ENCODE data around the gene AKAP13. TPM values are rescaled to one million over a fixed set of nuclear protein-coding genes. Genes with fewer than 3 reads are reported as not detected.

Gene AKAP13
- polyA plus RNA-seq, 4 donors, result 39.4 to 71.6 (median 58.5) TPM

DNA sequence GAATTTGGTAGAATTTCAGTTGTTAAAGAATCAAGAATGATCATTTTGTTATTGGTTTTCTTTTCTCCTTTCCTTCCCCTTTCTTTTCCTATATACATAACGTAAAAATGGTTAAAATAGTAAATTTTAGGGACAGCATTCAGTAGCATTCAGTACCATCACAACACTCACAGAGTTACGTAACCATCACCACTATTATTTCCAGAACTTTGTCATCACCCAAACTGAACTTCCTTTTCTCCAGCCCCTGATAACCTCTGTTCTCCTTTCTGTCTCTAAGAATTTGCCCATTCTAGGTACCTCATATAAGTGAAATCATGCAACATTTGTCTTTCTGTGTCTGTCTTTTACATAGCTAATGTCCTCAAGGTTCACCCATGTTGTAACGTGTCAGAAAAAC is 165.3 kb downstream of the AKAP13 start:
- peaks cover 0 to 7% (median 0%) of the 10 kb centered on the region in 3 donors for H3K36me3 ChIP-seq (ENCODE audit: control insufficient read depth in 3 of 3, insufficient read depth in 2 of 3, low read depth in 1 of 3, low read length in 3 of 3)
- H3K27ac ChIP-seq (ENCODE audit: low read depth in 1 of 3, low read length in 2 of 3), result peak overlapping the region in 1 of 3 donors; percentile 24
- H3K27me3 ChIP-seq (ENCODE audit: control insufficient read depth in 3 of 3, insufficient read depth in 3 of 3, low read length in 3 of 3), result no peaks in the 10 kb centered on the region
- H3K9me3 ChIP-seq (ENCODE audit: control insufficient read depth in 2 of 2, insufficient read depth in 1 of 2, low read depth in 1 of 2, low read length in 1 of 2), result no peaks in the 10 kb centered on the region
- H3K4me3 ChIP-seq (ENCODE audit: low read depth in 1 of 3, low read length in 3 of 3), result no peak overlapping the region
- no peak for FAIRE-seq
- DNase-seq, result no peak
- WGBS, 3 donors, result 83 to 94% (median 93%) methylated on average over 3 of the region's 3 CpGs
- peaks cover 2 to 31% (median 20%) of the 10 kb centered on the region in 3 donors for H3K4me1 ChIP-seq (ENCODE audit: control insufficient read depth in 3 of 3, insufficient read depth in 2 of 3, low read depth in 1 of 3, low read length in 2 of 3)

DNA sequence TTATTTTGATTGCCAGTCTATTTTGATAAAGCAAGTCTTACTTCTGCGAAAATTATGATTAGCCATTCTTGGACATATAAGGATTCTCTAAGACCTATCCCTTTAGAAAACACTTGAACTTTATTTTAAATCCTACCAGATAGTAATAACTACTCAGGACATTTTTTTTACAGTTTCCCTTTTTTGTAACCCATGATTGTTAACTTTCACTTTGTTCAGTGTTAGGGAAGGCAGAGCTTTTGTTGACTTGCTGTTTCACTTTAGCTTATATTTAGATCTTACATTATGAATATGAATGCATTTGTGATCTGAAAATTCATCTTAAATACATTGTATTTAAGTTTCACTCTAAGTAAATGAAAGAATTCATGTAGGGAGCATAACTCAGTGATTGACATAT is 167.0 kb downstream of the AKAP13 start:
- Histone ChIP-seq H3K36me3 (ENCODE audit: control insufficient read depth in 3 of 3, insufficient read depth in 2 of 3, low read depth in 1 of 3, low read length in 3 of 3) (peaks cover 0 to 7% (median 0%) of the 10 kb centered on the region in 3 donors), H3K4me1 (ENCODE audit: control insufficient read depth in 3 of 3, insufficient read depth in 2 of 3, low read depth in 1 of 3, low read length in 2 of 3) (peaks cover 2 to 23% (median 23%) of the 10 kb centered on the region in 3 donors), H3K4me3 (ENCODE audit: low read depth in 1 of 3, low read length in 3 of 3) (no peak overlapping the region), H3K9me3 (ENCODE audit: control insufficient read depth in 2 of 2, insufficient read depth in 1 of 2, low read depth in 1 of 2, low read length in 1 of 2) (no peaks in the 10 kb centered on the region), H3K27me3 (ENCODE audit: control insufficient read depth in 3 of 3, insufficient read depth in 3 of 3, low read length in 3 of 3) (no peaks in the 10 kb centered on the region), H3K27ac (ENCODE audit: low read depth in 1 of 3, low read length in 2 of 3) (no peak overlapping the region)
- DNase-seq, result no peak
- WGBS, 3 donors, result 92 to 100% (median 97%) methylated on average over 1 of the region's 1 CpG
- no peak for FAIRE-seq

DNA sequence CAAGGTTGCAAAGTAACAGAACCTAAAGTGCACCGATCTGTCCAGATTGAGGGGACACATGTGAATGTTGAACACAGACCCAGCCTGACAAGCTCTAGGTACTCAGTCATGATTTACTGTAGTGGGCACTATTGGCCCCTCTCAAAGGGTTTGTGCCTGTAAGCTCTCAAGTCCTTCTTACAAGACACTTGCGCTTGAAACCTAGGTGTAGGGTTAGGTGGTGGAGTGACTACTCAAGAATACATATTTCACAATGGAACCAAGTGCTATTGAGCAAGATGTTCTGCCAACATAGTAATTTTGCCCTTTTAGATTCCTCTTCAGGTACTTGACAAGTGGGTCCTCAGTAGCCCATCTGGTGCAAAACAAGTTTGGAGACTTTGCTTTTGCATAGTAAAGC is 169.9 kb downstream of the AKAP13 start:
- WGBS, 3 donors, result 72 to 98% (median 79%) methylated on average over 2 of the region's 2 CpGs
- no peak for FAIRE-seq
- H3K4me1 ChIP-seq (ENCODE audit: control insufficient read depth in 3 of 3, insufficient read depth in 2 of 3, low read depth in 1 of 3, low read length in 2 of 3), result peaks cover 0 to 4% (median 2%) of the 10 kb centered on the region in 3 donors

DNA sequence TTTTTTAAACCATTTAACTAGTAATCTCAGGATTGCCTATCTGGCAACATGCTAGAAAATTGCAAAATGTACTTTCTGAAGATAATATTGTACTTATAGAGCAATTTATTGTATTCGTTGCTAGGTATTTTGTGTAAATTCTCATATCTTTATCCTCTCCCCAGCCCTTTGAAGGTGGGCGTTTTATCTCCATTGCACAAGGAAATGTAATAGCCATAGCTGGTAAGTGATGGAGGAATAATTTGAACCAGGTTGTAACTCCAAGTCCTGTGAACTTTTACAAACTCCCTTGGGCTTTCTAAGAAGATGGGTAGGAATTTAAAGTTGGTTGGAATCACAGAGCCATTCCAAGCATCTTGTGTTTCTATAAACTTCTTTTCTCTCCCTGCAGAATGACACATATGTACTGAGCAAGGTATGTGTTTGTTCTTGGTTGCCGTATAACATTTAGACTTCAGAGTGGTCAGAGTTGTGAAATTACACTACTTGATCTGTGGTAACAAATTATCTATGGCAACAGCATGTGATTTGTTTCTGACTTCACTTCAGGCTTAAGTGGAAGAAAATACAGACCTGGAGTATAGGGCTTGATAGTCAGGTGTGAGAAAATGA is 170.9 kb downstream of the AKAP13 start:
- H3K36me3 ChIP-seq (ENCODE audit: control insufficient read depth in 3 of 3, insufficient read depth in 2 of 3, low read depth in 1 of 3, low read length in 3 of 3), result peaks cover 0 to 8% (median 0%) of the 10 kb centered on the region in 3 donors
- H3K27me3 ChIP-seq (ENCODE audit: control insufficient read depth in 3 of 3, insufficient read depth in 3 of 3, low read length in 3 of 3), result no peaks in the 10 kb centered on the region
- no peak overlapping the region for H3K4me3 ChIP-seq (ENCODE audit: low read depth in 1 of 3, low read length in 3 of 3)
- H3K9me3 ChIP-seq (ENCODE audit: control insufficient read depth in 2 of 2, insufficient read depth in 1 of 2, low read depth in 1 of 2, low read length in 1 of 2), result no peaks in the 10 kb centered on the region
- FAIRE-seq, result no peak
- peak in 1 of 2 donors; percentile 71 for DNase-seq
- H3K27ac ChIP-seq (ENCODE audit: low read depth in 1 of 3, low read length in 2 of 3), result peak overlapping the region in 1 of 3 donors; percentile 59
- 50 to 71% (median 53%) methylated on average over 3 of the region's 3 CpGs for WGBS, 3 donors
- H3K4me1 ChIP-seq (ENCODE audit: control insufficient read depth in 3 of 3, insufficient read depth in 2 of 3, low read depth in 1 of 3, low read length in 2 of 3), result peaks cover 0 to 4% (median 2%) of the 10 kb centered on the region in 3 donors

More for the DNA sequence above, 169.9 kb downstream of the AKAP13 start:
- no peak overlapping the region for H3K4me3 ChIP-seq (ENCODE audit: low read depth in 1 of 3, low read length in 3 of 3)
- no peak for DNase-seq
- H3K27ac ChIP-seq (ENCODE audit: low read depth in 1 of 3, low read length in 2 of 3), result no peak overlapping the region
- H3K27me3 ChIP-seq (ENCODE audit: control insufficient read depth in 3 of 3, insufficient read depth in 3 of 3, low read length in 3 of 3), result no peaks in the 10 kb centered on the region
- no peaks in the 10 kb centered on the region for H3K9me3 ChIP-seq (ENCODE audit: control insufficient read depth in 2 of 2, insufficient read depth in 1 of 2, low read depth in 1 of 2, low read length in 1 of 2)
- H3K36me3 ChIP-seq (ENCODE audit: control insufficient read depth in 3 of 3, insufficient read depth in 2 of 3, low read depth in 1 of 3, low read length in 3 of 3), result peaks cover 0 to 8% (median 0%) of the 10 kb centered on the region in 3 donors

DNA sequence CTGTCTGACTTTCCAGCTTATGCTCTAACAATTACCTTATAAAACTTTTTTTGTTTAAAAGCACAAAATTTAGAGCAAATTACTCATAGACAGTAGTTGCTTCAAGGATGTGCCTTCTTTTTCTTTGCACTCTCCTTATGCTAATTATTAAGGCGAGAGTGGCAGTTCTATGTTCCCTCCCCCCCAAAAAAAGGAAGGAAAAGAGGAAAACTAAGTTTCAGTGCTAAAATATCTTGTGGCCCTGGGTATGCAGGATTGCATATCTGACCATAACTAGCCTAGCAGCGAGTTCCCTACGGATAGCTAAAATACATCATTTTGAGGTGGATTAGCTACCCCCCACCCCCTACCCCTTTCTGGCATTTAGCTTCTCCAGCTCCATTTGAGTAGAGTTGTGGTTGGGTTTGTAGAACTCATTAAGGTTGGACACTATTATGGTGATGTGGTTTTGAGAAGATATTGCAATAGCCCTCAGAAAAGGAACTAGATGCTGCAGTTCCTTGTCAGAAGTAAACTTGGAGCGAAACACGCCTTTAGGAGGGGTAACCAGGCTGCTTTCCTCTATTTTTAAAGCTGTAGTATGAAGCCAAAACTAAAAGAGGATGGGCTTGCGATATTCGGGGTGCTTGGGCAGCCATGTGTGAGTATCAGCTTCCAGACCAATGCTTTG is 174.6 kb downstream of the AKAP13 start:
- FAIRE-seq (no peak), DNase-seq (no peak)
- 78 to 94% (median 80%) methylated on average over 7 of the region's 7 CpGs for WGBS, 3 donors
- Histone ChIP-seq H3K27ac (ENCODE audit: low read depth in 1 of 3, low read length in 2 of 3) (no peak overlapping the region), H3K36me3 (ENCODE audit: control insufficient read depth in 3 of 3, insufficient read depth in 2 of 3, low read depth in 1 of 3, low read length in 3 of 3) (peaks cover 0 to 9% (median 0%) of the 10 kb centered on the region in 3 donors), H3K9me3 (ENCODE audit: control insufficient read depth in 2 of 2, insufficient read depth in 1 of 2, low read depth in 1 of 2, low read length in 1 of 2) (no peaks in the 10 kb centered on the region), H3K27me3 (ENCODE audit: control insufficient read depth in 3 of 3, insufficient read depth in 3 of 3, low read length in 3 of 3) (no peaks in the 10 kb centered on the region), H3K4me1 (ENCODE audit: control insufficient read depth in 3 of 3, insufficient read depth in 2 of 3, low read depth in 1 of 3, low read length in 2 of 3) (peaks cover 0 to 2% (median 0%) of the 10 kb centered on the region in 3 donors), H3K4me3 (ENCODE audit: low read depth in 1 of 3, low read length in 3 of 3) (no peak overlapping the region)

DNA sequence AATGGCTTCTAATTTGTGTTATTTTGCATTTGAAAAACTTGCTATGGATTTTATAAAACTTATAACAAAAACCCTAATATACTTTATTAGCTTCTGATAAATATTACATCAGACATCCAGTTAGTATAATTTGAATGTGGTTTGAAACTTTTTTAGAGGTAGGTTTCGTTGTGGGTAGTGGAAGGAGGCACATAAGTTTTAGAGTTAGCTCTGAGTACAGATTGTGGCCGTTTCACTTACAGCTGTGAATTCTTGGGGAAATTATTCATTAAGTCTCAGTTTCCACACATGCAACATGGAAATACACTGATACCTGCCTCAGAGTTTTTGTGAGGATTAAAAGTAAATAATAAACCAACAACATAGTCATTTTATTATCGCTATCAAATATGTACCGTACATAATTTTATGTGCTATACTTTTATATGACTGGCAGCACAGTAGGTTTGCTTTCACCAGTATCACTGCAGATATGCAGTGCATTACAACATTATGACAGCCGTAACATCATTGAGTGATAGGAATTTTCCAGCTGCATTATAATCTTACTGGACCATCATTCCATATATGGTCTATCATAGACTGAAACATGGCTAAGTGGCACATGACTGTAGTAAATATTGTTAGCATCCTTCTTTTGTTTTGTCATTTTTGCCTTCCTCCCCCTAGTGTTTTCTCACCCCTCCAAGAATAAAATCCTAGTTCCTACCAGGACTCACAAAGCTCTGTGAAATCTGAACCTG is 175.6 kb downstream of the AKAP13 start:
- H3K36me3 ChIP-seq (ENCODE audit: control insufficient read depth in 3 of 3, insufficient read depth in 2 of 3, low read depth in 1 of 3, low read length in 3 of 3), result peaks cover 0 to 8% (median 0%) of the 10 kb centered on the region in 3 donors
- FAIRE-seq (no peak), DNase-seq (no peak)
- H3K4me3 ChIP-seq (ENCODE audit: low read depth in 1 of 3, low read length in 3 of 3), result no peak overlapping the region
- H3K4me1 ChIP-seq (ENCODE audit: control insufficient read depth in 3 of 3, insufficient read depth in 2 of 3, low read depth in 1 of 3, low read length in 2 of 3), result peaks cover 0 to 2% (median 0%) of the 10 kb centered on the region in 3 donors
- 81 to 88% (median 83%) methylated on average over 5 of the region's 5 CpGs for WGBS, 3 donors
- no peaks in the 10 kb centered on the region for H3K27me3 ChIP-seq (ENCODE audit: control insufficient read depth in 3 of 3, insufficient read depth in 3 of 3, low read length in 3 of 3)
- no peak overlapping the region for H3K27ac ChIP-seq (ENCODE audit: low read depth in 1 of 3, low read length in 2 of 3)
- no peaks in the 10 kb centered on the region for H3K9me3 ChIP-seq (ENCODE audit: control insufficient read depth in 2 of 2, insufficient read depth in 1 of 2, low read depth in 1 of 2, low read length in 1 of 2)

DNA sequence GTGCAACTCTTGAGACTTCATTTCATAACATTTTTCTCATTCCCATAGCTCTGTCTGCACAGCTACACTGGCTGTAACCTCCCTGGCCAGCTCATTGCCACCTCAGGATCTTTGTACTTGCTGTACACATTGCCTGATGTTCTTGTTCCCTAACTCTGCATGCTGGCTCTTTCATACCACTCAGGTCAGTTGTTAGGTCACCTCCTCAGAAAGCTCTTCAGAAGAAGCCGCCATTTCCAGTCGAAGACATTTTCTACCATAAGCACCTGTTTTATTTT is 176.2 kb downstream of the AKAP13 start:
- DNase-seq (no peak), FAIRE-seq (no peak)
- no peaks in the 10 kb centered on the region for H3K9me3 ChIP-seq (ENCODE audit: control insufficient read depth in 2 of 2, insufficient read depth in 1 of 2, low read depth in 1 of 2, low read length in 1 of 2)
- no peaks in the 10 kb centered on the region for H3K27me3 ChIP-seq (ENCODE audit: control insufficient read depth in 3 of 3, insufficient read depth in 3 of 3, low read length in 3 of 3)
- H3K36me3 ChIP-seq (ENCODE audit: control insufficient read depth in 3 of 3, insufficient read depth in 2 of 3, low read depth in 1 of 3, low read length in 3 of 3), result peaks cover 0 to 8% (median 0%) of the 10 kb centered on the region in 3 donors
- no peak overlapping the region for H3K4me3 ChIP-seq (ENCODE audit: low read depth in 1 of 3, low read length in 3 of 3)
- no peak overlapping the region for H3K27ac ChIP-seq (ENCODE audit: low read depth in 1 of 3, low read length in 2 of 3)
- 96 to 99% (median 98%) methylated on average over 2 of the region's 2 CpGs for WGBS, 3 donors
- H3K4me1 ChIP-seq (ENCODE audit: control insufficient read depth in 3 of 3, insufficient read depth in 2 of 3, low read depth in 1 of 3, low read length in 2 of 3), result peaks cover 0 to 2% (median 0%) of the 10 kb centered on the region in 3 donors

DNA sequence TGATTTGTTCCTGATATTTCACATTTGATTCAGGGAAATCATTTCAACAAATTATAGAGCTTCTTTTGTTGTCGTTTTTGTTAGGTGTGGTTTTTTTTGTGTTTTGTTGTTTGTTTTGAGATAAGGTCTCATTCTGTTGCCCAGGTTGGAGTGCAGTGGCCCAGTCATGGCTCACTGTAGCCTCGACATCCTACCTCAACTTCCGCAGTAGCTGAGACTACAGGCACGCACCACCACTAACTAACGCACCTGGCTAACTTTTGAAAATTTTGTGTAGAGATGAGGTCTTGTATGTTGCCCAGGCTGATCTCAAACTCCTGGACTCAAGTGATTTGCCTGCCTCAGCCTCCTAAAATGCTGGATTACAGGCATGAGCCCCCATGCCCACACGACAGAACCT is 177.0 kb downstream of the AKAP13 start:
- DNase-seq, result no peak
- no peak overlapping the region for H3K4me3 ChIP-seq (ENCODE audit: low read depth in 1 of 3, low read length in 3 of 3)
- no peak for FAIRE-seq
- H3K9me3 ChIP-seq (ENCODE audit: control insufficient read depth in 2 of 2, insufficient read depth in 1 of 2, low read depth in 1 of 2, low read length in 1 of 2), result no peaks in the 10 kb centered on the region
- H3K27ac ChIP-seq (ENCODE audit: low read depth in 1 of 3, low read length in 2 of 3), result no peak overlapping the region
- H3K36me3 ChIP-seq (ENCODE audit: control insufficient read depth in 3 of 3, insufficient read depth in 2 of 3, low read depth in 1 of 3, low read length in 3 of 3), result peaks cover 0 to 8% (median 0%) of the 10 kb centered on the region in 3 donors
- H3K4me1 ChIP-seq (ENCODE audit: control insufficient read depth in 3 of 3, insufficient read depth in 2 of 3, low read depth in 1 of 3, low read length in 2 of 3), result no peaks in the 10 kb centered on the region
- 81 to 91% (median 87%) methylated on average over 6 of the region's 6 CpGs for WGBS, 3 donors
- no peaks in the 10 kb centered on the region for H3K27me3 ChIP-seq (ENCODE audit: control insufficient read depth in 3 of 3, insufficient read depth in 3 of 3, low read length in 3 of 3)
